Adipocyte (in vitro differentiated cells): ENCODE results near the gene CERS1.
A peak's percentile ranks its signal among the peaks of the same experiment; 100 is the strongest.

Source experiments
- DNase-seq: peaks from one replicate; pipeline ENCODE4 v3.0.0-alpha.2; 2015; ENCODE audit warnings: low read depth
- H3K27me3 ChIP-seq: replicated peaks from 2 replicates; pipeline ENCODE4 v1.7.0; 2013; ENCODE audit warnings: mild to moderate bottlenecking, low read length, moderate library complexity; ENCODE audit not compliant: control insufficient read depth, insufficient read depth
- H3K36me3 ChIP-seq: 2 replicates; pipeline ENCODE4 v1.7.0; 2013; ENCODE audit warnings: low read length, mild to moderate bottlenecking, moderate library complexity; ENCODE audit not compliant: control insufficient read depth, insufficient read depth, severe bottlenecking
- H3K4me1 ChIP-seq: 2 replicates; pipeline ENCODE4 v1.7.0; 2013; ENCODE audit warnings: mild to moderate bottlenecking, low read length, moderate library complexity; ENCODE audit not compliant: control insufficient read depth, insufficient read depth
- H3K4me3 ChIP-seq: 2 replicates; pipeline ENCODE4 v1.7.0; 2013; ENCODE audit warnings: mild to moderate bottlenecking, low read length, moderate library complexity
- H3K9ac ChIP-seq: 2 replicates; pipeline ENCODE4 v1.7.0; 2013; ENCODE audit warnings: mild to moderate bottlenecking, low read length, moderate library complexity
- H3K9me3 ChIP-seq: 2 replicates; pipeline ENCODE4 v1.7.0; 2013; ENCODE audit warnings: mild to moderate bottlenecking, low read length, moderate library complexity; ENCODE audit not compliant: control insufficient read depth

The CERS1 gene

GRCh38 chr19:18865973-18866799 lies 29.8 kb downstream of the CERS1 start:
- H3K4me3 ChIP-seq = no peak overlapping the region
- no peaks in the 10 kb centered on the region for H3K9me3 ChIP-seq
- H3K27me3 ChIP-seq = no peaks in the 10 kb centered on the region
- DNase-seq = peak; percentile 86
- H3K36me3 ChIP-seq = peaks cover 71% of the 10 kb centered on the region
- H3K9ac ChIP-seq = no peak overlapping the region
- no peaks in the 10 kb centered on the region for H3K4me1 ChIP-seq

GRCh38 chr19:18865106-18865972 lies 30.6 kb downstream of the CERS1 start:
- H3K9me3 ChIP-seq = no peaks in the 10 kb centered on the region
- no peak for DNase-seq
- no peak overlapping the region for H3K9ac ChIP-seq
- H3K36me3 ChIP-seq = peaks cover 79% of the 10 kb centered on the region
- H3K4me1 ChIP-seq = no peaks in the 10 kb centered on the region
- H3K27me3 ChIP-seq = no peaks in the 10 kb centered on the region
- H3K4me3 ChIP-seq = no peak overlapping the region

GRCh38 chr19:18863843-18864362 lies 32.1 kb downstream of the CERS1 start:
- peaks cover 94% of the 10 kb centered on the region for H3K36me3 ChIP-seq
- H3K27me3 ChIP-seq = no peaks in the 10 kb centered on the region
- no peak overlapping the region for H3K9ac ChIP-seq
- no peak overlapping the region for H3K4me3 ChIP-seq
- DNase-seq = no peak
- no peaks in the 10 kb centered on the region for H3K4me1 ChIP-seq
- H3K9me3 ChIP-seq = no peaks in the 10 kb centered on the region

DNA sequence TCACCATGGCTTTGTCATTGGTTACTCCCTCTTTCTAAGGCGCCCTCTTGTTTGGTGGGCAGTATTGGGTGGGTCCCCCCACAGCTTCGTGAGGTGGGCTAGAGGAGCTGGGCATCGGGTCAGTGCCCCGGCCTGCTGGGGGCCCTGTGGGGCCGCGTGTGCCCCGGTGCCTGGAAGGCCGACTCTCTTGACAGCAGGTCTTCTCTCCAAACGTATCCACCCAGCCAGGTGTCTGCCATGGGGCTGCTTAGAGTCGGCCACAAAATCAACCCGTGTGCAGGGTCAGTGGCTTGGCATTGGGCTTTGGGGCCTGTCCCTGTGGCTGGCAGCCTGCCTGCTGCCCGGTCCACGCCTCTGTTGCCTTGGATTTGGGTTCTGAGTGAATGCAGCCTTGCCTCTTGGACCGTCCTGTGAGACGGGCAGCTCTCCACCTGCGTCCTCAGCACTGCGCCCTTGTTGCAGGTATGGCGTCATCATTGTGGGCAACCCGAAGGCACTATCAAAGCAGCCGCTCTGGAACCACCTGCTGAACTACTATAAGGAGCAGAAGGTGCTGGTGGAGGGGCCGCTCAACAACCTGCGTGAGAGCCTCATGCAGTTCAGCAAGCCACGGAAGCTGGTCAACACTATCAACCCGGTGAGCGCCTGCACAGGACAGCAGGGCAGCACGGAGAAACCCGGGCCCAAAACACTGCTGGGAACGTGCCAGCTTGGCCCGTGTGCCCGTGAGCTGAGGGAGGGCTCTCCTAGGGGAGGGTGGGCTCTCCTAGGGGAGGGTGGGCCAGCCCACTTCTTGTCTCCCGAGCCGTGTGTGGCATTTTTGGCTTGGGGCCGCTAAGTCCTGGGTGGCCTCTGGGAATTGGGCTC lies 32.7 kb downstream of the CERS1 start:
- Histone ChIP-seq H3K36me3 (peaks cover 98% of the 10 kb centered on the region), H3K4me3 (no peak overlapping the region), H3K27me3 (no peaks in the 10 kb centered on the region), H3K4me1 (no peaks in the 10 kb centered on the region), H3K9me3 (no peaks in the 10 kb centered on the region), H3K9ac (no peak overlapping the region)
- DNase-seq = no peak

DNA sequence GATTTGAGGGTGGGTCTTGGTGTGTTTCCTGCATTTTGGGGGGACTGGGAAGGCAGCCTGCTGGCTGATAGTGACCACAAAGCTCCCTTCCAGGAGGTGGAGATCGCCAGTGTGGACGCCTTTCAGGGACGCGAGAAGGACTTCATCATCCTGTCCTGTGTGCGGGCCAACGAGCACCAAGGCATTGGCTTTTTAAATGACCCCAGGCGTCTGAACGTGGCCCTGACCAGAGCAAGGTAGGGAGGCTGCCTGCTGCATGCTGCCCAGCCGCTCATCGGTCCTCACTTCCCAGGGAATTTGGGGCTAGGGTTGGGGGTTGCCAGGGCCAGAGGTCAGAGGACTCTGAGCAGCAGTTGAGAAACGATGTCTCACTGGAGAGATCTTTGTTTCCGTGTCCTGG lies 34.0 kb downstream of the CERS1 start:
- H3K9ac ChIP-seq = no peak overlapping the region
- H3K9me3 ChIP-seq = no peaks in the 10 kb centered on the region
- H3K4me3 ChIP-seq = no peak overlapping the region

DNA sequence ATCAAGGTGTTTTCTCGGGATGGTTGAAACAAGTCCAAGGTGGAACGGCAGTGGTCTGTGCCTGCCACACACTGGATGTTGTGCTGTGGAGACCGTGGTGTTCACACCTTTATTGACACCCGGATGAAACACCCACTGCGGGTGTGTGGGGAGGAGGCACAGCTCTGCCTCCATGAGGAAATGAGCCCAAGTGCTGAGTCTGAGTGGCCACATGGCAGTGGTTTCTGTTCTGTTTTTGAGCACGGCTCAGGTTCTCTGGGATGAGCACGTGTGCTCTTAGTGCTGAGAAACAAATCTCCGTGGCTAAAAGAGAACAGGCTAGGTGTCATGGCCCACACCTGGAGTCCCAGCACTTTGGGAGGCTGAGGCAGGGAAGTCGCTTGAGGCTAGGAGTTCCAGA lies 34.7 kb downstream of the CERS1 start:
- Histone ChIP-seq H3K36me3 (peaks cover 98% of the 10 kb centered on the region), H3K4me3 (no peak overlapping the region), H3K9me3 (no peaks in the 10 kb centered on the region), H3K9ac (no peak overlapping the region), H3K4me1 (peaks cover 2% of the 10 kb centered on the region), H3K27me3 (no peaks in the 10 kb centered on the region)
- no peak for DNase-seq

More for the DNA sequence above, 34.0 kb downstream of the CERS1 start:
- no peaks in the 10 kb centered on the region for H3K27me3 ChIP-seq
- no peaks in the 10 kb centered on the region for H3K4me1 ChIP-seq
- H3K36me3 ChIP-seq = peaks cover 98% of the 10 kb centered on the region
- DNase-seq = no peak

DNA sequence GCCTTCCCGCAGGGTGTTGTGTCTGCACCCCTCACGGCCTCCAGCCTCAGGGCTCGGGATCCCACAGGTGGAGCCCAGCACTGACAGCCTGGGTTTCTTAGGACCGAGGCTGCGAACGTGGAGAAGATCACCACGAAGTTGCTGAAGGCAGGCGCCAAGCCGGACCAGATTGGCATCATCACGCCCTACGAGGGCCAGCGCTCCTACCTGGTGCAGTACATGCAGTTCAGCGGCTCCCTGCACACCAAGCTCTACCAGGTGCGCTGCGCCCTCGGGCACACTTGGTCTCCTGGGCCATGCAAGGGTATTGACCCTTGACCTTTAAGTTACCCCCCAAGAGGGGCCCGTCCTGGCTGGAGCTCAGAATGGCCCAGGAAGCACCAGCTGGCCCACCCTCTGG lies 35.2 kb downstream of the CERS1 start:
- Histone ChIP-seq H3K9me3 (no peaks in the 10 kb centered on the region), H3K9ac (no peak overlapping the region), H3K4me1 (peaks cover 6% of the 10 kb centered on the region), H3K4me3 (no peak overlapping the region), H3K36me3 (peaks cover 98% of the 10 kb centered on the region), H3K27me3 (no peaks in the 10 kb centered on the region)
- no peak for DNase-seq

GRCh38 chr19:18860302-18860700 lies 35.7 kb downstream of the CERS1 start:
- H3K36me3 ChIP-seq = peaks cover 98% of the 10 kb centered on the region

GRCh38 chr19:18859676-18860301 lies 36.2 kb downstream of the CERS1 start:
- Histone ChIP-seq H3K36me3 (peaks cover 98% of the 10 kb centered on the region), H3K4me1 (peaks cover 6% of the 10 kb centered on the region), H3K27me3 (no peaks in the 10 kb centered on the region), H3K4me3 (no peak overlapping the region), H3K9ac (no peak overlapping the region), H3K9me3 (no peaks in the 10 kb centered on the region)
- no peak for DNase-seq

More at GRCh38 chr19:18860302-18860700, 35.7 kb downstream of the CERS1 start:
- no peak overlapping the region for H3K9ac ChIP-seq
- no peak for DNase-seq
- H3K9me3 ChIP-seq = no peaks in the 10 kb centered on the region
- H3K27me3 ChIP-seq = no peaks in the 10 kb centered on the region
- H3K4me3 ChIP-seq = no peak overlapping the region
- peaks cover 6% of the 10 kb centered on the region for H3K4me1 ChIP-seq

DNA sequence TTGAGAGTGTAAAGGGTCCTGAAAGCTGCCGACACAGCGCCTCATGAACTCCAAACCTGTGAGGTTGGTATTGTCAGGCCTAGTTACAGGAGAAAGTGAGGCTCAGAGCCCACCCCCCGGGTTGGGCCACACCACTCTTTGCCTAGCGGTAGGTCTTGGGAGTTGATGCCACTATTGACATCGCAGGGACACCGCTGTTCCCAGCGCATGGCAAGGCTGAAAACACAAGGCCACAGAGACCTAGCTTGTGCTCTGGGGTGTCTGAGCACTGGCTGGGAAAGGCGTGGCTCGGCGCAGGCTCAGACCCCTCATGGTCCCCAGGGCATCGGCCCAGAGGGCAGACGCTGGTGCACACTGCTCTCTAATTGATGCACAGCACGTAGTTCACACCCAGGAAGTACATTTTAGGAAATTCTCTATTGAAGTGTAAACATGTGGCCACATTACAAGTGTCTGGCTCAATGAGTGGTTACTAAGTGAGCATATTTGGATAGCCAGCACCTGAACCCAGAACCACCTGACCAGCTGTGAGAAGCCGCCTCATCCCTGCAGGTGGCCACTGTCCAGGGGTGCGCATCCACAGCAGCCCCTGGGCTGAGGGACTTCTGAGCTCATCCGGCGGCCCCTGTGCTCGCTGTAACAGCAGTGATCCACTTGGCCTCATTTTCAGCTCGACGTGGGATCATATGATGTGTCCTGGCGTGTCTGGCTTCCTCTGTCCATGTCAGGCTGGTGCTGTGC lies 36.9 kb downstream of the CERS1 start:
- no peak overlapping the region for H3K9ac ChIP-seq
- H3K9me3 ChIP-seq = no peaks in the 10 kb centered on the region
- H3K27me3 ChIP-seq = no peaks in the 10 kb centered on the region
- H3K4me3 ChIP-seq = no peak overlapping the region
- no peak for DNase-seq
- peaks cover 100% of the 10 kb centered on the region for H3K36me3 ChIP-seq
- H3K4me1 ChIP-seq = peaks cover 6% of the 10 kb centered on the region
